Parathyroid adenoma (tissue), 2 donors: ENCODE results near the gene MBP.
A peak's percentile ranks its signal among the peaks of the same experiment; 100 is the strongest.

Source experiments
- H2AFZ ChIP-seq: fragments of 300-600 bp; sonication (generic); one replicate; pipeline ENCODE4 v1.7.0; 2017; ENCODE audit warnings: antibody characterized with exemption, mild to moderate bottlenecking
- H3K27ac ChIP-seq: fragments of 300-600 bp; sonication (generic); one replicate; pipeline ENCODE4 v1.7.0; 2017
- H3K27me3 ChIP-seq: fragments of 300-600 bp; sonication (generic); one replicate; pipeline ENCODE4 v1.7.0; 2017; ENCODE audit warnings: low read length; ENCODE audit not compliant: control insufficient read depth, insufficient read depth
- H3K36me3 ChIP-seq: fragments of 300-600 bp; sonication (generic); one replicate; pipeline ENCODE4 v1.7.0; 2017; ENCODE audit warnings: low read length; ENCODE audit not compliant: control insufficient read depth, insufficient read depth
- H3K4me1 ChIP-seq: fragments of 300-600 bp; sonication (generic); one replicate; pipeline ENCODE4 v1.7.0; 2017; ENCODE audit warnings: control low read depth
- H3K4me2 ChIP-seq: fragments of 300-600 bp; sonication (generic); one replicate; pipeline ENCODE4 v1.7.0; 2017; ENCODE audit warnings: low read length
- H3K4me3 ChIP-seq: fragments of 300-600 bp; sonication (generic); one replicate; pipeline ENCODE4 v1.7.0; 2017; ENCODE audit warnings: low read depth, low read length
- H3K79me2 ChIP-seq: fragments of 300-600 bp; sonication (generic); one replicate; pipeline ENCODE4 v1.7.0; 2017; ENCODE audit warnings: control low read depth
- H3K9ac ChIP-seq: fragments of 300-600 bp; sonication (generic); one replicate; pipeline ENCODE4 v1.7.0; 2017; ENCODE audit warnings: mild to moderate bottlenecking
- H3K9me3 ChIP-seq: fragments of 300-600 bp; sonication (generic); one replicate; pipeline ENCODE4 v1.7.0; 2017; ENCODE audit warnings: low read length; ENCODE audit not compliant: control insufficient read depth
- CTCF ChIP-seq: fragments of 300-600 bp; sonication (generic); IDR thresholded peaks from one replicate; pipeline ENCODE4 v1.7.0; 2017; ENCODE audit warnings: antibody characterized with exemption, mild to moderate bottlenecking
- donor health status: primary hyperparathyroidism.

MBP gene

DNA sequence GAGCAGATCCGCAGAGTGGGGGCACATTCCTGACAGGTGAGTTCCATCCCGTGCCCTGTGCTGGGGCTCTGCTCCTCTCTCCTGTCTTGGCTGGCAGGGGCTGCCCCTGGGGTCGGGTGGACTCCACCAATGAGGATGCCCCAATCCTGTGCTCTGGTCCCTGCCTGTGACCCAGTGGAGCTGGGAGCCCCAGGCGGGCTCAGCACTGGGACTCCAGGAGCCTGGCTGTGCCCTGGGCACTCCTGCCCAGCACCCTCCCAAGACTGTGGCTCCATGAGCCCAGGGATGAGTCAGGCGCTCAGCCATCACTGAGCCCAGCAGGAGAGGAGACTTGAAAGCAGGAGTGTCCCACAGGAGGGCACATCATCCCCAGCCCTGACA lies 53.9 kb downstream of the MBP start:
- Histone ChIP-seq H3K4me3 (no peak overlapping the region), H3K4me1 (peaks cover 38% of the 10 kb centered on the region), H3K9me3 (no peaks in the 10 kb centered on the region), H3K9ac (no peak overlapping the region), H3K36me3 (no peaks in the 10 kb centered on the region), H3K27ac (peak overlapping the region; percentile 25), H3K4me2 (no peak overlapping the region), H3K27me3 (no peaks in the 10 kb centered on the region), H2AFZ (no peak overlapping the region), H3K79me2 (peaks cover 57% of the 10 kb centered on the region)
- TF ChIP-seq CTCF: no peak

- peaks cover 38% of the 10 kb centered on the region for H3K4me1 ChIP-seq
- H3K27ac ChIP-seq: peak overlapping the region; percentile 25
- H3K36me3 ChIP-seq: no peaks in the 10 kb centered on the region
- peaks cover 54% of the 10 kb centered on the region for H3K79me2 ChIP-seq
- no peak overlapping the region for H2AFZ ChIP-seq
- H3K27me3 ChIP-seq: no peaks in the 10 kb centered on the region
- TF ChIP-seq CTCF: no peak
- no peak overlapping the region for H3K4me2 ChIP-seq
- H3K9me3 ChIP-seq: no peaks in the 10 kb centered on the region
- H3K9ac ChIP-seq: no peak overlapping the region
- H3K4me3 ChIP-seq: no peak overlapping the region
Observed at GRCh38 chr18:77077941-77078689, 54.5 kb downstream of the MBP start.

GRCh38 chr18:77077401-77077800 lies 55.2 kb downstream of the MBP start:
- H3K9ac ChIP-seq: no peak overlapping the region
- no peak overlapping the region for H3K27ac ChIP-seq
- H3K4me2 ChIP-seq: no peak overlapping the region
- no peak for TF ChIP-seq CTCF
- H3K36me3 ChIP-seq: no peaks in the 10 kb centered on the region
- H3K79me2 ChIP-seq: peaks cover 51% of the 10 kb centered on the region
- H3K27me3 ChIP-seq: no peaks in the 10 kb centered on the region
- H3K4me3 ChIP-seq: no peak overlapping the region
- H3K9me3 ChIP-seq: no peaks in the 10 kb centered on the region
- H2AFZ ChIP-seq: no peak overlapping the region
- H3K4me1 ChIP-seq: peaks cover 41% of the 10 kb centered on the region

DNA sequence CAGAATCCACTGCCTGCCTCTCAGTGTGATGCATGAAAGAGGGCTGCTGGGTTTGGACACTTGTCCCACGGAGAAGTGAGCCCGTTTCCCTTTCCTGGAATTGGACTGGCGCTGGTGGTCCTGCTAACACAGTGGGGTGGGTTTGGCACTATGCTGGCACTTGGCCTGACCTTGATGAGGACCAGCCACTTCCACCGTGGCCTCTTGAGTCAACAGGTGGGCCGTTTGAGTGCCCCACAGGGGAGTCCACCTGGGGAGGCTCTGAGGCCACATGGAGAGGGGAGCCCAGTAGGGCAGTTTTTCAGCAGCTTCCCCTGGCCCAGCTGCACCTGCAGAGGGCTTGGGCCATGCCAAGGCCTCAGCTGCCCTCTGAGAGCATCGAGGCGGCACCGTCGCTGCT lies 56.5 kb downstream of the MBP start:
- no peak for TF ChIP-seq CTCF
- Histone ChIP-seq H3K36me3 (no peaks in the 10 kb centered on the region), H3K27ac (no peak overlapping the region), H2AFZ (no peak overlapping the region), H3K27me3 (no peaks in the 10 kb centered on the region), H3K4me2 (no peak overlapping the region), H3K4me1 (peaks cover 49% of the 10 kb centered on the region), H3K4me3 (no peak overlapping the region), H3K9ac (no peak overlapping the region), H3K9me3 (no peaks in the 10 kb centered on the region), H3K79me2 (peaks cover 51% of the 10 kb centered on the region)

DNA sequence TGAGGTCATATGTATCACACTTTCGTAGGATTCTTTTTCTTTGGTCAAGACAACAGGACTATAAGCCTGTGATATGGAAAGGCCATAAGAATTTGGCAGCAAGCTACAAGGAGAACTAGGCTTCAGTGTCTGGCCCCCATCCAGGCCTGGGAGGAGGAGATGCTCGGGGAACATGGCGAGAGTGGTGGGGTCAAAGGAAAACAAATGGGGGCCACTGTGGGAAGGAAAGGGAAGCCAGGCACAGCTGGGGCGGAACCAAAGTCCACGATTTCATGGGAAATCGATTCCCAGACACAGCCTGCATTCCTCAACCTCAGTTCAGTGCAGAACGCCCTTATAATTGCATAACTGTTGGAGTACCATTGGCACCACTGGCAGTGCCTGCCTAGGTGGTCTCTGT lies 58.2 kb downstream of the MBP start:
- TF ChIP-seq CTCF: no peak
- H2AFZ ChIP-seq: no peak overlapping the region
- no peak overlapping the region for H3K9ac ChIP-seq
- H3K4me1 ChIP-seq: peaks cover 39% of the 10 kb centered on the region
- no peak overlapping the region for H3K4me3 ChIP-seq
- peak overlapping the region; percentile 66 for H3K27ac ChIP-seq
- no peaks in the 10 kb centered on the region for H3K9me3 ChIP-seq
- no peak overlapping the region for H3K4me2 ChIP-seq
- H3K27me3 ChIP-seq: no peaks in the 10 kb centered on the region
- peaks cover 56% of the 10 kb centered on the region for H3K79me2 ChIP-seq
- H3K36me3 ChIP-seq: no peaks in the 10 kb centered on the region
